Effector memory CD4-positive, alpha-beta T cell (primary cell): Measurements from ENCODE around the gene LRRK1.

Experiments
- DNase-seq, 3 donors: peaks; one replicate each; pipeline ENCODE4 v3.0.0-alpha.2; 2020
- H3K27ac ChIP-seq: 2 replicates; pipeline ENCODE4 v1.7.0; 2013; ENCODE audit warnings: mild to moderate bottlenecking, low read length, moderate library complexity; ENCODE audit not compliant: insufficient read depth, poor library complexity, severe bottlenecking
- H3K27me3 ChIP-seq: replicated peaks from 2 replicates; pipeline ENCODE4 v1.7.0; 2013; ENCODE audit warnings: mild to moderate bottlenecking, low read length; ENCODE audit not compliant: insufficient read depth, control insufficient read depth, poor library complexity, severe bottlenecking
- H3K36me3 ChIP-seq: 2 replicates; pipeline ENCODE4 v1.7.0; 2013; ENCODE audit warnings: mild to moderate bottlenecking, low read length, moderate library complexity; ENCODE audit not compliant: control insufficient read depth, insufficient read depth
- H3K4me1 ChIP-seq: 2 replicates; pipeline ENCODE4 v1.7.0; 2013; ENCODE audit warnings: low read length, mild to moderate bottlenecking; ENCODE audit not compliant: control insufficient read depth, insufficient read depth, poor library complexity, severe bottlenecking
- H3K4me3 ChIP-seq: 2 replicates; pipeline ENCODE4 v1.7.0; 2013; ENCODE audit warnings: low read length, low read depth, mild to moderate bottlenecking; ENCODE audit not compliant: insufficient read depth, poor library complexity, severe bottlenecking
- H3K9me3 ChIP-seq: 2 replicates; pipeline ENCODE4 v1.7.0; 2013; ENCODE audit warnings: mild to moderate bottlenecking, low read length, moderate library complexity; ENCODE audit not compliant: control insufficient read depth

Gene LRRK1

GRCh38 chr15:100890850-100891249 is 28.3 kb upstream of the LRRK1 start:
- Histone ChIP-seq H3K36me3 (no peaks in the 10 kb centered on the region), H3K4me3 (no peak overlapping the region), H3K4me1 (no peaks in the 10 kb centered on the region), H3K27ac (no peak overlapping the region), H3K27me3 (peaks cover 7% of the 10 kb centered on the region), H3K9me3 (no peaks in the 10 kb centered on the region)
- no peak for DNase-seq

GRCh38 chr15:100891307-100892012 is 27.7 kb upstream of the LRRK1 start:
- Histone ChIP-seq H3K4me3 (no peak overlapping the region), H3K4me1 (no peaks in the 10 kb centered on the region), H3K36me3 (no peaks in the 10 kb centered on the region), H3K9me3 (no peaks in the 10 kb centered on the region), H3K27me3 (peaks cover 7% of the 10 kb centered on the region), H3K27ac (no peak overlapping the region)
- DNase-seq, result no peak

- DNase-seq, result no peak
- Histone ChIP-seq H3K27ac (no peak overlapping the region), H3K4me3 (no peak overlapping the region), H3K9me3 (no peaks in the 10 kb centered on the region), H3K36me3 (no peaks in the 10 kb centered on the region), H3K4me1 (no peaks in the 10 kb centered on the region), H3K27me3 (peaks cover 7% of the 10 kb centered on the region)
Observed at GRCh38 chr15:100892013-100892355, 27.2 kb upstream of the LRRK1 start.

- no peaks in the 10 kb centered on the region for H3K36me3 ChIP-seq
- no peaks in the 10 kb centered on the region for H3K9me3 ChIP-seq
- no peak overlapping the region for H3K4me3 ChIP-seq
- H3K27ac ChIP-seq, result no peak overlapping the region
- DNase-seq, result no peak
- peaks cover 7% of the 10 kb centered on the region for H3K27me3 ChIP-seq
- H3K4me1 ChIP-seq, result no peaks in the 10 kb centered on the region
Observed at GRCh38 chr15:100893261-100893963, 25.7 kb upstream of the LRRK1 start.

GRCh38 chr15:100893964-100894295 is 25.2 kb upstream of the LRRK1 start:
- peaks cover 7% of the 10 kb centered on the region for H3K27me3 ChIP-seq
- no peaks in the 10 kb centered on the region for H3K4me1 ChIP-seq
- H3K36me3 ChIP-seq, result no peaks in the 10 kb centered on the region
- no peak overlapping the region for H3K4me3 ChIP-seq
- H3K9me3 ChIP-seq, result no peaks in the 10 kb centered on the region
- no peak overlapping the region for H3K27ac ChIP-seq
- DNase-seq, result no peak

- DNase-seq, result no peak
- Histone ChIP-seq H3K27me3 (peaks cover 7% of the 10 kb centered on the region), H3K4me1 (no peaks in the 10 kb centered on the region)
Observed at GRCh38 chr15:100895721-100896120, 23.4 kb upstream of the LRRK1 start.

GRCh38 chr15:100897221-100898151 is 21.7 kb upstream of the LRRK1 start:
- H3K9me3 ChIP-seq, result no peaks in the 10 kb centered on the region
- H3K4me3 ChIP-seq, result no peak overlapping the region
- H3K4me1 ChIP-seq, result no peaks in the 10 kb centered on the region
- H3K27ac ChIP-seq, result no peak overlapping the region
- H3K36me3 ChIP-seq, result no peaks in the 10 kb centered on the region
- no peaks in the 10 kb centered on the region for H3K27me3 ChIP-seq
- DNase-seq, result no peak

More at GRCh38 chr15:100895721-100896120, 23.4 kb upstream of the LRRK1 start:
- Histone ChIP-seq H3K36me3 (no peaks in the 10 kb centered on the region), H3K4me3 (no peak overlapping the region), H3K27ac (no peak overlapping the region), H3K9me3 (no peaks in the 10 kb centered on the region)

GRCh38 chr15:100898152-100898490 is 21.0 kb upstream of the LRRK1 start:
- no peaks in the 10 kb centered on the region for H3K27me3 ChIP-seq
- no peak overlapping the region for H3K4me3 ChIP-seq
- H3K36me3 ChIP-seq, result no peaks in the 10 kb centered on the region
- no peaks in the 10 kb centered on the region for H3K9me3 ChIP-seq
- no peak for DNase-seq
- no peak overlapping the region for H3K27ac ChIP-seq
- no peaks in the 10 kb centered on the region for H3K4me1 ChIP-seq

- Histone ChIP-seq H3K4me1 (no peaks in the 10 kb centered on the region), H3K27ac (no peak overlapping the region), H3K36me3 (no peaks in the 10 kb centered on the region), H3K9me3 (no peaks in the 10 kb centered on the region), H3K4me3 (no peak overlapping the region), H3K27me3 (no peaks in the 10 kb centered on the region)
- no peak for DNase-seq
Observed at GRCh38 chr15:100898661-100899462, 20.3 kb upstream of the LRRK1 start.
